HEK293 (cell line): ENCODE data around the gene BPI.
"Not testable (repeated sequence)": the region's sequence is repeated elsewhere in the genome, so short reads cannot be mapped to it uniquely, and the experiment has no call there.

Experiments
- CTCF ChIA-PET: fragments of 350-600 bp; formaldehyde crosslinking; extraction: SDS; loops from one replicate; lab custom pipeline; 2021; ENCODE audit warnings: antibody characterized with exemption; lab: Yijun Ruan, JAX
- POLR2A ChIA-PET: fragments of 300-600 bp; formaldehyde crosslinking; extraction: SDS; loops from one replicate; lab custom pipeline; 2020; ENCODE audit warnings: antibody characterized with exemption, inconsistent platforms; lab: Yijun Ruan, JAX
- H3K27ac ChIP-seq: fragments of 200-500 bp; sonication (Bioruptor generic); 2 replicates; pipeline ENCODE4 v1.5.1; 2014; ENCODE audit warnings: low read depth, low read length, control low read depth, inconsistent platforms; ENCODE audit errors: extremely low read depth
- H3K36me3 ChIP-seq, 2 experiments: fragments of 200-500 bp in 1 of 2; sonication (Bioruptor generic) in 1 of 2; 1 replicate in 1 of 2; 2 replicates in 1 of 2; pipeline ENCODE4 v1.5.1; 2014 to 2017; ENCODE audit warnings: inconsistent platforms in 2 of 2, low read length in 2 of 2; ENCODE audit not compliant: control insufficient read depth in 2 of 2, insufficient read depth in 1 of 2
- H3K4me1 ChIP-seq: fragments of 200-500 bp; sonication (Bioruptor generic); 2 replicates; pipeline ENCODE4 v1.5.1; 2014; ENCODE audit warnings: mild to moderate bottlenecking, low read length, inconsistent platforms; ENCODE audit not compliant: control insufficient read depth, insufficient read depth
- H3K4me3 ChIP-seq: 2 replicates; pipeline ENCODE4 v1.5.1; 2011; ENCODE audit warnings: low read depth, mild to moderate bottlenecking, control low read depth, low read length, moderate library complexity
- H3K9me3 ChIP-seq: fragments of 200-500 bp; sonication (Bioruptor generic); 2 replicates; pipeline ENCODE4 v1.5.1; 2014; ENCODE audit warnings: low read depth, low read length, inconsistent platforms; ENCODE audit not compliant: control insufficient read depth, insufficient read depth
- CTCF ChIP-seq: fragments of 450-650 bp; formaldehyde crosslinking; IDR thresholded peaks from 2 replicates; pipeline ENCODE4 v1.5.1; 2016; ENCODE audit warnings: missing biosample characterization, missing genetic modification characterization
- GLI2 ChIP-seq: fragments of 450-650 bp; formaldehyde crosslinking; IDR thresholded peaks from 2 replicates; pipeline ENCODE4; 2017; ENCODE audit warnings: missing biosample characterization, missing genetic modification characterization, low read depth, borderline replicate concordance
- MYNN ChIP-seq: fragments of 450-650 bp; formaldehyde crosslinking; IDR thresholded peaks from 2 replicates; pipeline ENCODE4 v1.5.1; 2016; ENCODE audit warnings: missing biosample characterization, missing genetic modification characterization, borderline replicate concordance
- RBAK ChIP-seq: fragments of 450-650 bp; formaldehyde crosslinking; IDR thresholded peaks from 2 replicates; pipeline ENCODE4 v1.5.1; 2016; ENCODE audit warnings: missing biosample characterization, missing genetic modification characterization
- TSHZ1 ChIP-seq: fragments of 450-650 bp; formaldehyde crosslinking; IDR thresholded peaks from 2 replicates; pipeline ENCODE4 v1.5.1; 2016; ENCODE audit warnings: missing biosample characterization, missing genetic modification characterization, borderline replicate concordance
- ZBTB1 ChIP-seq: fragments of 450-650 bp; formaldehyde crosslinking; IDR thresholded peaks from 2 replicates; pipeline ENCODE4 v1.5.1; 2016; ENCODE audit warnings: missing biosample characterization, missing genetic modification characterization
- ZBTB20 ChIP-seq: fragments of 450-650 bp; formaldehyde crosslinking; IDR thresholded peaks from 2 replicates; pipeline ENCODE4 v1.5.1; 2016; ENCODE audit warnings: missing biosample characterization, missing genetic modification characterization
- ZBTB7A ChIP-seq: fragments of 450-650 bp; formaldehyde crosslinking; IDR thresholded peaks from 2 replicates; pipeline ENCODE4 v1.5.1; 2016; ENCODE audit warnings: low read depth, missing biosample characterization, missing genetic modification characterization
- ZNF133 ChIP-seq: fragments of 450-650 bp; formaldehyde crosslinking; IDR thresholded peaks from 2 replicates; pipeline ENCODE4 v1.5.1; 2016; ENCODE audit warnings: missing biosample characterization, missing genetic modification characterization
- ZNF140 ChIP-seq: fragments of 450-650 bp; formaldehyde crosslinking; IDR thresholded peaks from 2 replicates; pipeline ENCODE4 v1.5.1; 2016; ENCODE audit warnings: missing biosample characterization, missing genetic modification characterization
- ZNF24 ChIP-seq: fragments of 450-650 bp; formaldehyde crosslinking; IDR thresholded peaks from 2 replicates; pipeline ENCODE4 v1.5.1; 2016; ENCODE audit warnings: missing biosample characterization, missing genetic modification characterization
- ZNF292 ChIP-seq: fragments of 450-650 bp; formaldehyde crosslinking; IDR thresholded peaks from 2 replicates; pipeline ENCODE4 v1.5.1; 2016; ENCODE audit warnings: low read depth, missing biosample characterization, missing genetic modification characterization, borderline replicate concordance
- ZNF311 ChIP-seq: fragments of 450-650 bp; formaldehyde crosslinking; IDR thresholded peaks from 2 replicates; pipeline ENCODE4 v1.5.1; 2017; ENCODE audit warnings: missing biosample characterization, missing genetic modification characterization, borderline replicate concordance
- ZNF324 ChIP-seq: fragments of 450-650 bp; formaldehyde crosslinking; IDR thresholded peaks from 2 replicates; pipeline ENCODE4 v1.5.1; 2016; ENCODE audit warnings: missing biosample characterization, missing genetic modification characterization
- ZNF362 ChIP-seq: fragments of 450-650 bp; formaldehyde crosslinking; IDR thresholded peaks from 2 replicates; pipeline ENCODE4 v1.5.1; 2016; ENCODE audit warnings: missing biosample characterization, missing genetic modification characterization
- ZNF394 ChIP-seq: fragments of 450-650 bp; formaldehyde crosslinking; IDR thresholded peaks from 2 replicates; pipeline ENCODE4 v1.5.1; 2016; ENCODE audit warnings: missing biosample characterization, missing genetic modification characterization, mild to moderate bottlenecking, moderate library complexity, borderline replicate concordance
- ZNF549 ChIP-seq: fragments of 450-650 bp; IDR thresholded peaks from 2 replicates; pipeline ENCODE4 v1.5.1; 2018; ENCODE audit warnings: missing biosample characterization, missing genetic modification characterization, mild to moderate bottlenecking, inconsistent platforms, moderate library complexity
- ZNF664 ChIP-seq: fragments of 450-650 bp; formaldehyde crosslinking; IDR thresholded peaks from 2 replicates; pipeline ENCODE4 v1.5.1; 2016; ENCODE audit warnings: missing biosample characterization, missing genetic modification characterization
- ZNF677 ChIP-seq: fragments of 450-650 bp; IDR thresholded peaks from 2 replicates; pipeline ENCODE4 v1.5.0; 2018; ENCODE audit warnings: missing biosample characterization, mild to moderate bottlenecking, missing genetic modification characterization, moderate library complexity
- ZNF707 ChIP-seq: fragments of 450-650 bp; formaldehyde crosslinking; IDR thresholded peaks from 2 replicates; pipeline ENCODE4 v1.5.1; 2016; ENCODE audit warnings: missing biosample characterization, missing genetic modification characterization
- ZNF792 ChIP-seq: fragments of 450-650 bp; formaldehyde crosslinking; IDR thresholded peaks from 2 replicates; pipeline ENCODE4 v1.5.1; 2016; ENCODE audit warnings: missing biosample characterization, missing genetic modification characterization

The BPI gene

GRCh38 chr20:38377039-38377685 lies 73.2 kb downstream of the BPI start:
- TF ChIP-seq ZNF292 (tag by site-specific recombination) (no peak), ZBTB1 (tag by site-specific recombination) (no peak)
- H3K4me1 ChIP-seq, result no peaks in the 10 kb centered on the region
- CTCF ChIA-PET, result interaction anchor here (0.6 to 1.6 kb wide), 3 partner anchors 20 to 85 kb away, joined by 3 to 9 read pairs (median 4); no protein-coding TSS in a partner anchor
- POLR2A ChIA-PET, result no interaction called here
- no peak overlapping the region for H3K4me3 ChIP-seq
- H3K27ac ChIP-seq, result no peak overlapping the region
- H3K36me3 ChIP-seq, result no peaks in the 10 kb centered on the region
- no peaks in the 10 kb centered on the region for H3K9me3 ChIP-seq

- H3K27ac ChIP-seq, H3K4me3 ChIP-seq, H3K4me1 ChIP-seq, POLR2A ChIA-PET, CTCF ChIA-PET, H3K9me3 ChIP-seq, H3K36me3 ChIP-seq: not testable (repeated sequence)
These were observed 73.9 kb downstream of the BPI start for GRCh38 chr20:38377838-38378237.

- Histone ChIP-seq H3K9me3 (no peaks in the 10 kb centered on the region), H3K4me1 (no peaks in the 10 kb centered on the region), H3K4me3 (no peak overlapping the region), H3K36me3 (no peaks in the 10 kb centered on the region), H3K27ac (no peak overlapping the region)
- TF ChIP-seq ZNF362 (no peak), ZNF133 (tag by site-specific recombination) (no peak), ZBTB20 (tag by site-specific recombination) (no peak), ZNF707 (no peak), RBAK (no peak), ZNF140 (tag by site-specific recombination) (no peak), MYNN (tag by site-specific recombination) (no peak), ZNF664 (tag by site-specific recombination) (no peak), ZNF394 (no peak)
- ChIA-PET POLR2A (no interaction called here), CTCF (interaction anchor here (1.3 kb wide), 2 partner anchors 10 to 25 kb away, joined by 6 to 7 read pairs; no protein-coding TSS in a partner anchor)
These were observed 79.2 kb downstream of the BPI start for GRCh38 chr20:38383147-38383546.

GRCh38 chr20:38386004-38386403 lies 82.0 kb downstream of the BPI start:
- no peaks in the 10 kb centered on the region for H3K36me3 ChIP-seq
- H3K9me3 ChIP-seq, result no peaks in the 10 kb centered on the region
- no peak for TF ChIP-seq ZNF677 (tag by site-specific recombination)
- no peak for TF ChIP-seq ZBTB7A
- no peak for TF ChIP-seq ZNF311 (tag by site-specific recombination)
- TF ChIP-seq ZNF549 (tag by site-specific recombination), result no peak
- no peak for TF ChIP-seq ZNF24 (tag by site-specific recombination)
- no peak for TF ChIP-seq ZNF324 (tag by site-specific recombination)
- no peak for TF ChIP-seq ZNF664 (tag by site-specific recombination)
- TF ChIP-seq TSHZ1 (tag by site-specific recombination), result no peak
- no peak for TF ChIP-seq CTCF (tag by site-specific recombination)
- TF ChIP-seq ZNF792 (tag by site-specific recombination), result no peak
- TF ChIP-seq GLI2 (tag by site-specific recombination), result no peak
- CTCF ChIA-PET, result no interaction called here
- no peak overlapping the region for H3K27ac ChIP-seq
- POLR2A ChIA-PET, result no interaction called here
- no peaks in the 10 kb centered on the region for H3K4me1 ChIP-seq
- no peak overlapping the region for H3K4me3 ChIP-seq
